ENCODE data around the gene IL34. TPM values are rescaled to one million over a fixed set of nuclear protein-coding genes. Genes with fewer than 3 reads are reported as not detected.
A peak's percentile ranks its signal among the peaks of the same experiment; 100 is the strongest.

Gene IL34
- total RNA-seq, 1 donor from 2014 or later = 1.4 TPM

DNA sequence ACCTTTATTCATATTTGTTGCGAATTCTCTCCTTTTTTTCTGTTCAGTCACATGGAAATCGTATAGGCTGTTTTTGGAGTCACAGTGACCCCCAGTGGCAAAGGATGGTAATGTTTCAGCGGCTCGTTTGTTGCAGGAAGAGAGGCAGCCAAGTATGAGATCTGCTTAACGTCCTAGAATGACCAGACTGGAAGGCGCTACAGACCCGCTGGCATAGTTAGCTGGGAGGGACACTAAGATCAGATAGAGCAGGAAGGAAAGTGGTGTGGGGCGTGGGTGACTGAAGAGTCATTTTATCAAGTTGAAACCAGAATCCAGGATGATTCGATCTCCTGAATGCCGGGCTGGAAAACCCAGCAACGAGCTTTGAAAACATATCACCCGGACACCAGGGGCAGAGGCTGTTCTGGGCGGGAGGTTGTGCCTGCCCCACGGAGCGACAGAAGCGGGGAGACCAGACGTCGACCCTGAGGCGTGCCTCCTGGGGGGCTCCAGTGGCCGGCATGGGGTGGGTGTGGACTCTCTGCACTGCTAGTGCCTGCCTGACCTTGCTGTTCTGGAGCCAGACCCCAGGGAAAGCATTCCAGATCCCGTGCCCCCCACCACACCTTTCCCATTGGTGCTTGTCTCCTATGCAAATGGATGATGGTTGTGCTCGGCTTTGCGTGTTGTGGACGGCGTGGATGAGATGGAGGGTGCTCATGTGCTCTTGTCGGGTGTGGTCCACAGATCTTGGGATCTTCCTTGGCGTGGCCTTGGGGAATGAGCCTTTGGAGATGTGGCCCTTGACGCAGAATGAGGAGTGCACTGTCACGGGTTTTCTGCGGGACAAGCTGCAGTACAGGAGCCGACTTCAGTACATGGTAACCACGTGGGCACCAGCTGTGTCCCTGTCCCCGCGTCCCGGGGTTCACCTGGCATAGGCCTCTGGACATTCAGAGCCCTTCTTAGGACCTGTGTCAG lies 7.7 kb downstream of the IL34 start:
- peak in 1 of 2 experiments; percentile 95 for DNase-seq (ENCODE audit: low spot score in 2 of 2, unreplicated experiment in 2 of 2)
- Mint-ChIP-seq H3K36me3 (no peaks in the 10 kb centered on the region), H3K9me3 (no peaks in the 10 kb centered on the region), H3K27ac (no peak overlapping the region), H3K27me3 (ENCODE audit: low read depth) (no peaks in the 10 kb centered on the region), H3K4me1 (peaks cover 3% of the 10 kb centered on the region), H3K4me3 (peak overlapping the region; percentile 47)
- TF ChIP-seq, protein P1, sequence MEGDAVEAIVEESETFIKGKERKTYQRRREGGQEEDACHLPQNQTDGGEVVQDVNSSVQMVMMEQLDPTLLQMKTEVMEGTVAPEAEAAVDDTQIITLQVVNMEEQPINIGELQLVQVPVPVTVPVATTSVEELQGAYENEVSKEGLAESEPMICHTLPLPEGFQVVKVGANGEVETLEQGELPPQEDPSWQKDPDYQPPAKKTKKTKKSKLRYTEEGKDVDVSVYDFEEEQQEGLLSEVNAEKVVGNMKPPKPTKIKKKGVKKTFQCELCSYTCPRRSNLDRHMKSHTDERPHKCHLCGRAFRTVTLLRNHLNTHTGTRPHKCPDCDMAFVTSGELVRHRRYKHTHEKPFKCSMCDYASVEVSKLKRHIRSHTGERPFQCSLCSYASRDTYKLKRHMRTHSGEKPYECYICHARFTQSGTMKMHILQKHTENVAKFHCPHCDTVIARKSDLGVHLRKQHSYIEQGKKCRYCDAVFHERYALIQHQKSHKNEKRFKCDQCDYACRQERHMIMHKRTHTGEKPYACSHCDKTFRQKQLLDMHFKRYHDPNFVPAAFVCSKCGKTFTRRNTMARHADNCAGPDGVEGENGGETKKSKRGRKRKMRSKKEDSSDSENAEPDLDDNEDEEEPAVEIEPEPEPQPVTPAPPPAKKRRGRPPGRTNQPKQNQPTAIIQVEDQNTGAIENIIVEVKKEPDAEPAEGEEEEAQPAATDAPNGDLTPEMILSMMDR (IDR thresholded peaks at IDR 0.05; ENCODE audit: unreplicated experiment) = peak; percentile 96

DNA sequence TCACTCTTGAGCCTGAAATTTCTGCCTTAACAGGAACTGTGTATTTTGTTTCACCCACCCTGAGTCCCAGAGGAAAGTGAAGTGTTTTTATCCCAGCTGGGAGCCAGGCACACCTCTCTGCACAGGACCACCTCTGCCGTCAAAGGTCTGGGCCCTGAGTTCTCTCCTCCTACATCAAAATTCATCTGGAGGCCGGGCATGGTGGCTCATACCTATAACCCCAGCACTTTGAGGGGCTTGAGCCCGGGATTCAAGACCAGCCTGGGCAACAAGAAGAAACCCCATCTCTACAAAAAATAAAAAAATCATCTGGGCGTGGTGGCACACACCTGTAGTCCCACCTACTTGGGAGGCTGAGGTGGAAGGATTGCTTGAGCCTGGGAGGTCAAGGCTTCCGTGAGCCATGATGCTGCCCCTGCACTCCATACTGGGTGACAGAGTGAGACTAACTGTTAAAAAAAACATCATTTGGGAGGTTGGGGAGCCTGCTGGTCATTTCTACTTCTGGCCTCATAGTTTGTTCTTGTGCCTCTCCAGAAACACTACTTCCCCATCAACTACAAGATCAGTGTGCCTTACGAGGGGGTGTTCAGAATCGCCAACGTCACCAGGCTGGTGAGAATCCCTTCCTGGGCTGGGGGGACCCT lies 9.8 kb downstream of the IL34 start:
- Mint-ChIP-seq H3K4me1 (peaks cover 3% of the 10 kb centered on the region), H3K4me3 (no peak overlapping the region), H3K27me3 (ENCODE audit: low read depth) (no peaks in the 10 kb centered on the region), H3K9me3 (no peaks in the 10 kb centered on the region), H3K27ac (no peak overlapping the region), H3K36me3 (no peaks in the 10 kb centered on the region)
- no peak for DNase-seq (ENCODE audit: low spot score in 2 of 2, unreplicated experiment in 2 of 2)
- TF ChIP-seq, protein P1 (IDR thresholded peaks at IDR 0.05; ENCODE audit: unreplicated experiment) = no peak

DNA sequence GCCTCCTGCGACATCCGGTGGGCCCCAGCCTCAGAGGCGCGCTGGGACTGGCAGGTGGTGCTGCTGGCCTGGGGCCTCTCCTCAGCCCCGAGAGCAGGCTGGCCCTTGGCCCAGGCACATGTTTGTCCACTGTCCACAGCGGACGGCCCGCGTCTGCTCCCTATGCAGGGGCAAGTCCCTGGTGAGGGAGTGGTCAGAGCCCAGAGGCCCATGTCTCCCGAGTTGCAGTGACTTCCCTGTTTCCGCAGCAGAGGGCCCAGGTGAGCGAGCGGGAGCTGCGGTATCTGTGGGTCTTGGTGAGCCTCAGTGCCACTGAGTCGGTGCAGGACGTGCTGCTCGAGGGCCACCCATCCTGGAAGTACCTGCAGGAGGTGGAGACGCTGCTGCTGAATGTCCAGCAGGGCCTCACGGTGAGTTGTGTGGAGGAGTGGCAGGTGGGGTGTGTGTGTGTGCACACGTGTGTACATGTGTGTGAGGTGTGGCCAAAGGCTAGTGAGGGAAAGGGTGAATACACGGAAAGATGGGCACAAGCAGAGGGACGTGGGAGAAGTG lies 10.4 kb downstream of the IL34 start:
- no peak for DNase-seq (ENCODE audit: low spot score in 2 of 2, unreplicated experiment in 2 of 2)
- Mint-ChIP-seq H3K9me3 (no peaks in the 10 kb centered on the region), H3K27ac (no peak overlapping the region), H3K4me3 (no peak overlapping the region), H3K27me3 (ENCODE audit: low read depth) (no peaks in the 10 kb centered on the region), H3K4me1 (peaks cover 3% of the 10 kb centered on the region), H3K36me3 (no peaks in the 10 kb centered on the region)
- TF ChIP-seq, protein P1 (IDR thresholded peaks at IDR 0.05; ENCODE audit: unreplicated experiment) = no peak

DNA sequence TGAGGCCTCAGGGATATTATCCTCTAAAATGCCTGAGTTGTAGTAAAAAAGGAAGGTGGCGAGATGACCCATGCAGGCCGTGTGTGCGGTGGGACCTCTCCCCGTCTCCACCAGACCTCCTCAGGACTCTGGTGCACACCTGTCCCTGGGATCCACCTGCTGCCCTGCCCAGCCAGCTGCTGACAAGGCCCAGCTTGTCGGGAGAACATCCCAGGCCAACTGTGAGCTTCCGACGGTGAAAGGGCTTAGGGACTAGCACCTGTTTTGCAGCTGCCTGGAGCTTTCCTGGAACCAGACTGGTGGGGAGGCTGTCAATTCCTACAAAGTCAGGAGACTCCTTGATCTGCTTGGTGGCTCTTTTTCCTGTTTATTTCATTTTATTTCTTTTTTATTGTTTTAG lies 11.6 kb downstream of the IL34 start:
- no peak overlapping the region for H3K27ac Mint-ChIP-seq
- no peaks in the 10 kb centered on the region for H3K27me3 Mint-ChIP-seq (ENCODE audit: low read depth)
- DNase-seq (ENCODE audit: low spot score in 2 of 2, unreplicated experiment in 2 of 2) = no peak
- no peak overlapping the region for H3K4me3 Mint-ChIP-seq
- H3K9me3 Mint-ChIP-seq = no peaks in the 10 kb centered on the region
- TF ChIP-seq, protein P1 (IDR thresholded peaks at IDR 0.05; ENCODE audit: unreplicated experiment) = no peak
- H3K4me1 Mint-ChIP-seq = peaks cover 11% of the 10 kb centered on the region
- no peaks in the 10 kb centered on the region for H3K36me3 Mint-ChIP-seq

DNA sequence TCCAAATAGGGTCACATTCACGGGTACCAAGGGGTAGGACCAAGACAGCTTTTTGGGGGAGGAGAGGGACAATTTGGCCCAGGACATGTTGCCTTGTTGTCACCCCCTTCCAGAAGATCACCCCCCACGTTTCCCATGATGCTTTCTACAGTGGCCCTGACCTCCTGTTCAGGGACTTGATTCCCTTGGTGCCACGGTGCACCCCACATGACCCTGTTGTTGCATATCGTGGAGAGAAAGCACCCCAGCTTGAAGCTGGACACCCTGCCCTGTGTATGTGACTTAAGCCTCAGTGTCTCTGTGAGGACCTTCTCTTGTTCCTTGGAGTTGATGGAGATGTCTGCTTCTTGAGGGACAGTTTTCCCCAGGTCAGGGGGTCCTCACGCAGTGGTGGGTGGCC lies 12.6 kb downstream of the IL34 start:
- H3K27ac Mint-ChIP-seq = no peak overlapping the region
- no peaks in the 10 kb centered on the region for H3K9me3 Mint-ChIP-seq
- peaks cover 9% of the 10 kb centered on the region for H3K4me1 Mint-ChIP-seq
- no peaks in the 10 kb centered on the region for H3K27me3 Mint-ChIP-seq (ENCODE audit: low read depth)
- no peaks in the 10 kb centered on the region for H3K36me3 Mint-ChIP-seq
- TF ChIP-seq, protein P1 (IDR thresholded peaks at IDR 0.05; ENCODE audit: unreplicated experiment) = no peak
- no peak for DNase-seq (ENCODE audit: low spot score in 2 of 2, unreplicated experiment in 2 of 2)
- no peak overlapping the region for H3K4me3 Mint-ChIP-seq

Data from mesothelial cell of epicardium (in vitro differentiated cells).